Ishikawa (cell line): ENCODE data around the gene CELSR1.

Experiments used
- CEBPB ChIP-seq: IDR thresholded peaks from 2 replicates; pipeline ENCODE4 v1.6.1; 2012
- CREB1 ChIP-seq: IDR thresholded peaks from 2 replicates; pipeline ENCODE4 v1.6.1; 2012; ENCODE audit warnings: low read depth
- EP300 ChIP-seq: IDR thresholded peaks from 2 replicates; pipeline ENCODE4 v1.6.1; 2012; ENCODE audit warnings: borderline replicate concordance
- TAF1 ChIP-seq: IDR thresholded peaks from 2 replicates; pipeline ENCODE4 v1.6.1; 2012; ENCODE audit warnings: low read depth, mild to moderate bottlenecking
- TEAD4 ChIP-seq: IDR thresholded peaks from 2 replicates; pipeline ENCODE4 v1.6.1; 2012
- TF ChIP-seq, protein P1 (sequence below): IDR thresholded peaks from 2 replicates; pipeline ENCODE4 v1.6.1; 2012; ENCODE audit warnings: low read depth, mild to moderate bottlenecking

DNA sequence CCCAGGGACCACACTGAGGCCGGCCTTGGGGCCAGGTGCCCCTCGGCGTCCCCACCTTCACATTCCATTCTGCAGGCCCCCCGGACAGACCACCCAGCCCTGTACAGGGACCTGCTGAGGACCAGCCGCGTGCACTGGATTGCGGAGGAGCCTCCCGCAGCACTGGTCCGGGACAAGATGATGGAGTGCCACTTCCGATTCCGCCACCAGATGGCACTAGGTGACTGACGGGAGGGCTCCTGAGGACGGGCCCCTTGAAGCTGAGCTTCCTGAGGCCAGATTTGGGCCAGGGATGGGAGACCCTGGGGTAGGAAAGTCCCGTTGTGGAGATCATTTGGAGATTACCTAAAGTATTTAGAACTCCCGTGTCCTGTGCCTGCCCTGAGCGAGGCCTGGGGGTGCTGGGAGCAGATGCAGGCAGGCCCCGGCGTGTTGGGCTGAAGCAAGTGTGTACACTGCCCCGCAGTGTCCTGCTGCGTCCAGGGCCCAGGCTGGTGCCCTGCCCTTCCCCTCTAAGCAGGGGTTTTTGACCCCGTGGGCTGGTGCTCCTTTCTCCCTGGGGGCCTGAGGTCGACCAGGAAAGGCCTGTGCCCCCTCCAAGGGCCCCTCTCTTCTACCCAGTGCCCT is 181.9 kb downstream of the CELSR1 start:
- TF ChIP-seq EP300 (no peak), TAF1 (no peak), CREB1 (no peak), CEBPB (no peak), TEAD4 (no peak)
- TF ChIP-seq, protein P1, sequence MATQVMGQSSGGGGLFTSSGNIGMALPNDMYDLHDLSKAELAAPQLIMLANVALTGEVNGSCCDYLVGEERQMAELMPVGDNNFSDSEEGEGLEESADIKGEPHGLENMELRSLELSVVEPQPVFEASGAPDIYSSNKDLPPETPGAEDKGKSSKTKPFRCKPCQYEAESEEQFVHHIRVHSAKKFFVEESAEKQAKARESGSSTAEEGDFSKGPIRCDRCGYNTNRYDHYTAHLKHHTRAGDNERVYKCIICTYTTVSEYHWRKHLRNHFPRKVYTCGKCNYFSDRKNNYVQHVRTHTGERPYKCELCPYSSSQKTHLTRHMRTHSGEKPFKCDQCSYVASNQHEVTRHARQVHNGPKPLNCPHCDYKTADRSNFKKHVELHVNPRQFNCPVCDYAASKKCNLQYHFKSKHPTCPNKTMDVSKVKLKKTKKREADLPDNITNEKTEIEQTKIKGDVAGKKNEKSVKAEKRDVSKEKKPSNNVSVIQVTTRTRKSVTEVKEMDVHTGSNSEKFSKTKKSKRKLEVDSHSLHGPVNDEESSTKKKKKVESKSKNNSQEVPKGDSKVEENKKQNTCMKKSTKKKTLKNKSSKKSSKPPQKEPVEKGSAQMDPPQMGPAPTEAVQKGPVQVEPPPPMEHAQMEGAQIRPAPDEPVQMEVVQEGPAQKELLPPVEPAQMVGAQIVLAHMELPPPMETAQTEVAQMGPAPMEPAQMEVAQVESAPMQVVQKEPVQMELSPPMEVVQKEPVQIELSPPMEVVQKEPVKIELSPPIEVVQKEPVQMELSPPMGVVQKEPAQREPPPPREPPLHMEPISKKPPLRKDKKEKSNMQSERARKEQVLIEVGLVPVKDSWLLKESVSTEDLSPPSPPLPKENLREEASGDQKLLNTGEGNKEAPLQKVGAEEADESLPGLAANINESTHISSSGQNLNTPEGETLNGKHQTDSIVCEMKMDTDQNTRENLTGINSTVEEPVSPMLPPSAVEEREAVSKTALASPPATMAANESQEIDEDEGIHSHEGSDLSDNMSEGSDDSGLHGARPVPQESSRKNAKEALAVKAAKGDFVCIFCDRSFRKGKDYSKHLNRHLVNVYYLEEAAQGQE, result no peak
